GM21526 (cell line): ENCODE results near the gene PRKG1.
"Not testable (repeated sequence)": the region's sequence is repeated elsewhere in the genome, so short reads cannot be mapped to it uniquely, and the experiment has no call there.

Experiments
- ATAC-seq: cut with Tn5 transposase; IDR thresholded peaks from one replicate; pipeline ENCODE4 v1.9.1; 2021; ENCODE audit warnings: moderate library complexity; ENCODE audit not compliant: unreplicated experiment, low FRiP score

Gene PRKG1

GRCh38 chr10:52007091-52007490, 932.8 kb downstream of the PRKG1 start:
- no peak for ATAC-seq

DNA sequence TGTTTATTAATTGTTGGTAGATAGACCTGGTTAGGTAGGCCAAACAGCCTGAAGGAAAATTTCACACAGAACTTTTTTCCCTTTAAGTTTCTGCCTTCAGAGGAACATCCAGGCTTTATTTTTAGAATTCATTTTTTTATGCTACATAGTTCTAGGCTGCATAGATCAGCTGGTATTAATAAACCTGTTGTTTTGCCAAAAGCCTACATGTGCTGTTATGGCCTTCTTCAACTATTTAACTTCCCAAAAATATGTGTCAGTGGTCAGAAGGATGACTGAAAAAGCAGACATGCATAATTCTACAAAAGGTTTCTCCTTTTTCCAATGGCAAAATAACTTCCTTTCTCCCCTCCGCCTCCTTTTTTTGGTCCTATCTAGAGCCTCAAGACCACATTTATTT, 936.8 kb downstream of the PRKG1 start:
- no peak for ATAC-seq

GRCh38 chr10:52019077-52019555, 944.8 kb downstream of the PRKG1 start:
- ATAC-seq = no peak

DNA sequence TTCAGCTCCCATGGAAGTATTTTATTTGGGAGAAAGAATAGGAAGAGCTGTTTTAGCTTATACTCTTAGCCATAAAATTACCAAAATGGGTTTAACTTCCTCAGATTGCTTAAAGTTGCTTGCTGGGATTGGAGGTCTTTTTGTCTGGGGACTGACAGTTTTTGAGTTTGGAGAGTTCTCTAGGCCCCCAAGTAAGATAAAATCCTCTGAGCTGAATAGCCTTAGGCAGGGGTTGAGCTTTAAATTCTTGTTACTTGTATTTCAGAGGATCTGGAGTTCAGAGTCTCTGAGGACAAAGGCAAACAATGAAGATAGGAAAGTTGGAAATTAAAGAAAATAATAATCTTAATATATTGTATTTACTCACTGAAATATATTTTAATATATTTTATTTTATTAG, 945.4 kb downstream of the PRKG1 start:
- no peak for ATAC-seq

DNA sequence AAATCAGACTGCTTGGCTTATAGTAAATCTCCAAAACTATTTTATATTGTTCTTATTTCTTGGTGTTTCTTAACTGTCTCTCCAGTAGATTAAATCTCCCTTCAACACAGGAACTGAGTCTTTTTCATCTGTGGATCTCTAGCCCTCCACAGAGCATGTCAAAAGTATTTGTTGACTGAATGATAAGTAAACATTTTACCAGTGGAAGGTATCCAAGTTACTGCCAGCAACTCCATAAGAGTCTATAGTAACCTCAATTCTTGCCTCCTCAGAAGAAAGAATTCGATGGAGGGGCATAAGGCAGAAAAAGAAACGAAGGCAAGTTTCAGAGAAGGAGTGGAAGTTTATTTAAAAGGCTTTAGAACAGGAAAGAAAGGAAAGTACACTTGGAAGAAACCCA, 945.9 kb downstream of the PRKG1 start:
- ATAC-seq = no peak

DNA sequence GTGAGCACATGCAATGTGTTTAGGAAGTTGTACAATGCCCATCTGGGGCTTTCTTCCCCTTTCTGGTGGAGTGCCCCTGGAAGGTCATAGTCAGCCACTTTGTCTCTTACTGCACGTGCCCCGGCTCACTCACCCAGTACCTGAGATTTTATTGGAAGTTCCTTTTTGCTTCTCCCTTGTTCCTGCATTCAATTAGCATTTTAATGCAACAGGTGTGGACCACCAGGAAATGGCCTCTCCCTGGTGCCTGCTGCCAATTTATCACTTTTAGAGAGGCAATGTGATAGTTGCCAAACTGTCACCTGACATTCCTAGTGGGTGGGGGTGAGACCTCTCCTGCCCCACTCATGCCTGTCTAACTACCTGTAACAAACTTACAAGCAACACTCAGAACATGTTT, 946.4 kb downstream of the PRKG1 start:
- ATAC-seq = no peak

DNA sequence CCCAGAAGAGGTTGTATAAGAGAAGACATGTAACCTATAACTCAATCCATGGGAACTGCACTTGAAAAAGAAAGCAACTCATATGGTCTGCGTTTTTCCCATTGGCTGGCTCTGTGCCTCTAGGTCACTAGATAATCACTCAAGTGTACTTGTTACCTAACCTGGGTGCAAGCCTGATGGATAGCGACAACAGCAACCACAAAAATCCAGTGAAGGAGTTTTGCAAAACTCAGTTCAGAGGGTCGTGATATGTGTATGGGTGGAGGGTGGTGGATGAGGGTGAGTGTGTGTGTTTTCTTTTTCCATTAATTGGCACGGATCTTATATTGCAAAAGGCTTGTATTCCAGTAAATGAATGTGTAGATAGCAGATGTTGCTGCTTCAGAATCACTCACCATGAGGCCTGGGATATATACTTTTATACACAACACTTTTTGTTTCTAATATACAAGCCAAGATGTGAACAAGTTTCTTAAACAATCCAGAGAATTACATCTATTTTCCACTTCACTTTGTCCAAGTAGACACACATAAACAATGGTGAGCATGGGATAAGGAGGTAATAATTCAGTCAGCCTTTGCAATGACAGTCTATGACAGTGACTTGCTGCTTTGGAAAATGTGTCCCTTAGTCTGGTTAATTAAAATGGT, 952.9 kb downstream of the PRKG1 start:
- ATAC-seq = no peak

DNA sequence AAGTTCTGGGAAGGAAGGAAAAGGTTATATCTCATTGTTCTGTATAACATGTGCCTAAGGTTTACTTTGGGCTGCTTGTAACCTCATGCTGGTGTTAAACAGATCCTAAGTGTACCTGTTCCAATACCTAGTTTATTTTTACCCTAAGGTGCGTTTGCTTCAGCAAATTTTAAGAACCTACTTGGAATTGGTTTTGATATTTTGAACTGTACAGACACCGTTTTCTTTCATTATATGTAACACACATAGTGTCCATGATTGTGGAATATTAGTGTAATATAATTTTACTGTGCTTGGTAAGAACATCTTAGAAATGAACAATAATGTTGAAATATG, 954.2 kb downstream of the PRKG1 start:
- ATAC-seq = no peak

GRCh38 chr10:52029628-52030027, 955.3 kb downstream of the PRKG1 start:
- no peak for ATAC-seq

DNA sequence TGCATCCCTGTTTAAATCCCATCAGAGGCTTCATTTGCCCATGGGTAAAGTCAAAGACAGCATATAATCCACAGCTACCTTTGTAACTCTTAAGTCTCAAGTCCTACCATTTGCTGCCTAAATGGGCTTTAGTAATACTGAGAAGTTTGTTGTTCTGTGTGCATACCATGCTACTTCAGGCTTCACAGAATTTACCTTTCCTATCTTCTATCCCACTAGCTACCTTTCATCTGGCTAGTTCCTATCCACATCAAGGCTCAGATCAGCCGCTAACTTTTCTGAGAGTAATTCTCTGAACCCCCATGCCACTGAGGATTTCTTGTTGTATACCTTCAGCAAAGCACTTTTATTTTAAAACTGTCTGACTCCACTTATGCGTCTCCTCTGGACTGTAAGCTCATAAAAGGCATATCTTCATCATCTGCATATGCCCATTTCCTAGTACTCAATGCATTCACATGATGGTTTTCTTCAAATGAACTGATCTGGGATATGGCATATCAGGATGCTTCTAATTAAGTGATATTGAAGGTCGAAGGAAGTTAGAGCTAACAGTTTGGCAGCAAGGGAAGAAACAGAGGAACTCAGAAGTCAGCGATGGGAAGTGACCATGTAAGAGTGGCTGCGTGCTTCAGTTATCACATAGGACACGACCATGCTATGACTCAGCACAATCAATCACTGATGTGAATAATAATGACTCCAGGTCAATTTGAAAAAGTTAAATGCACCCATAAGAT, 955.9 kb downstream of the PRKG1 start:
- ATAC-seq = no peak

GRCh38 chr10:52030975-52031374, 956.7 kb downstream of the PRKG1 start:
- no peak for ATAC-seq

- ATAC-seq = no peak
These were observed 957.5 kb downstream of the PRKG1 start for GRCh38 chr10:52031771-52032170.

DNA sequence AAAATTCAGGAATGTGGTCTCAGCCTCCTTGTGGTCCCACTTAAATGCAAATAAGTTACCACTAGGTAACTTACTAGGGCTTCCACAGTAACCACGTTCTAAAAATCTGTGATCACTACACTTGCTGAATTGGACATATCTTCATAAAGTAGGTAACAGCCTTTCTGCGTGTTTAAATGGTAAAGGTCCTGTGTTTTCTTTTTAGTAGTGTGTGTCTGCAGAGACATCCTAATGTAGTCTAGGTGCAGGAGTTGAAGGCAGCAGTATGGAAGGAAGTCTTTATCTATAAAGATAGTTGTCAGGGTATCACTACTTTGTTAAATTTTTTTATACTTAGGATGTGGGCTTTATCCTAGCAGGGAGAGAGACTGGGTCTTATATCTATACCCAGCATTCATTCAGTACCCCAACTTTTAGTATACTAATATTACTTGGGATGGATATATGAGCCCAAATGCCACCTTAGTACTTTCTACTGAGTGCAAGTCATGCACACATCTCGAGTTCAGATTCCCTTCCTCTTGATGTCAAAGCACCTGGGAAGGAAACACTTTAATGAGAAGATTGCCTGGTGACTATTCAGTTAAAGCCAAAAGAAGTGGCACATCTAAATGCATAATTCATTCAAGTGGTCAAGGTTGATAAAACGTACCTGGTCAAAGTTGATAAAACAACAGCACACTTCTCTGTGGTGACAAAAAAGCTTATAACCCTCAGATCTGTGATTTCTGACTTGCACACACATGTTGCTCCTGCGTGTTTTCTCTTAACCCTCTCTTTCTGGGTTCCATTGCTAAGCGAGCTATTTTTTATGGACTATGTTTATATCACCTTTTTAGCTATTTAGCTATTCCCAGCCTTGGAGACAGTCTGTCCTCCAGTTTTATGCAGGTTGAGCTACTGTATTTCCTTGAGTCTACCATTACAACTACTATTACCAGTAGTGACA, 958.7 kb downstream of the PRKG1 start:
- ATAC-seq = no peak

GRCh38 chr10:52039002-52039793, 964.9 kb downstream of the PRKG1 start:
- not testable (repeated sequence) for ATAC-seq

DNA sequence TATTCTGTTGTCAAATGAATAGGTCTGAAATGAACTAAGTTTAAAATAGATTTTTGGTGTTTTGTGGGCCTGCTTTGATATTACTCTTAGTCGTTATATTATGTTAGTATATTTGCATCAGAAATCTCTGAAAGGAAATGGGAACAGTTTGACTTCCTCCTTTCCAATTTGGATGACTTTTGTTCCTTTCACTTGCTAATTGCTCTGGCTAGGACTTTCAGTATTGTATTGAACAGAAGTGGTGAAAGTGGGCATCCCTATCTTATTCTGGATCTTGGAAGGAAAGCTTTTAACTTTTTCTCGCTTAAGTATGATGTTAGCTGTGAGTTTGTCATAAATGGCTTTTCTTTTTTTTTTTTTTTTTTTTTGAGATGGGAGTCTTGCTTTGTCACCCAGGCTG, 966.2 kb downstream of the PRKG1 start:
- no peak for ATAC-seq

DNA sequence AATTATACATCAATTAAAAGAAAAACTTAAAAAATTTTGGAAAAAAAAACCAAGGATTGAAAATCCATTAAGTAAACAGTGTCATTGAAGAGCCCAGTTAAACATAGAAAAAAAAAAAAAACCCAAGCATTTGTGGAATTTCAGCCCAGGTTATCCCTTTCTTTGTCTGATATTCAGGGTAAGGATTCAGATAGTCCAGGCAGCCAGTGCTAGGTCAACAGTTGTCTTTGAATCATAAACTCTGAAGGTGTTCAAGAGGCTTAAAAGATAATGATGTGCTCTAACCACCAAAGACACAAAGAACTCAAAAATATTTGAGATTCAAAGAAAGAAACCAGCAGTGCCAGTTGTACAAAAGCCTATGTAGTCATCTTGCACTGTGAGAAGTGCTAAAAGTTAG, 969.5 kb downstream of the PRKG1 start:
- ATAC-seq = no peak

DNA sequence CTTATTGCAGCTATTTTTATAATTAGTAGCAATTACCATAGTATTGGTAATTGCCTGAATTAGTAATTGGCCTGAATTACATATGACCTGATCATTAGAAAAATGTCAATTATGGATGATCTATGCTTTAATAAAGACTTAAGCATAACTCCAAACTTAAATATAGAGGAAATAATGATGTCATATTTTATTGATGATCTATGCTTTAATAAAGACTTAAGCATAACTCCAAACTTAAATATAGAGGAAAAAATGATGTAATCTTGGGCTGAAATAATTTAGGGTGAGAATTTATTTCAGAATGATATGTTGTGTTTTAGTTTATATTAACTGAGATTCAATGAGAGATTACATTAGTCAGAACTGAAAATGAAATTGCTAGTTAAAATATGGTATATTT, 973.8 kb downstream of the PRKG1 start:
- no peak for ATAC-seq

- ATAC-seq = no peak
These were observed 976.3 kb downstream of the PRKG1 start for GRCh38 chr10:52050429-52051047.

DNA sequence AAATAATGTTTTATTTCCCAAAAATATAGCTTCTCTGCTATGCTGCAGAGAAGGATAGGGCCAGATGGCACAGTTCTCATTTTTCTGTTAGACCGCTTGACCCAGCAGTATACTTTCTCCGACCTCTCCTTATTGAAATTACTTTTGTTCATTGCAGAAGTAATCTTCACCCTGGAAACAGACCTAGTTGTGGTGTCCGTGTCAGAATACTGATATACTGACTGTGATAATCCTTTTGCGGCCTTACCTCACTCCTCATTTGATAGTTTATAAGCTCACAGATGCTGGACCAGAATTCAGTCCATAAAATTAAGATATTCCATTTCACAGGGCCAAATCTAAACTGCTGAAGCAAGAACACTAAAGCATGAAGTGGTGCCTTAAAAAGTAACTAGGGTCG, 979.2 kb downstream of the PRKG1 start:
- no peak for ATAC-seq

- ATAC-seq = no peak
These were observed 982.0 kb downstream of the PRKG1 start for GRCh38 chr10:52056291-52056690.
